Measurements from ENCODE around the gene DNA2. TPM values are rescaled to one million over a fixed set of nuclear protein-coding genes. Genes with fewer than 3 reads are reported as not detected.

DNA2 gene
- total RNA-seq, 2 donors from 2014 or later, result 3.9 to 4.1 TPM

DNA sequence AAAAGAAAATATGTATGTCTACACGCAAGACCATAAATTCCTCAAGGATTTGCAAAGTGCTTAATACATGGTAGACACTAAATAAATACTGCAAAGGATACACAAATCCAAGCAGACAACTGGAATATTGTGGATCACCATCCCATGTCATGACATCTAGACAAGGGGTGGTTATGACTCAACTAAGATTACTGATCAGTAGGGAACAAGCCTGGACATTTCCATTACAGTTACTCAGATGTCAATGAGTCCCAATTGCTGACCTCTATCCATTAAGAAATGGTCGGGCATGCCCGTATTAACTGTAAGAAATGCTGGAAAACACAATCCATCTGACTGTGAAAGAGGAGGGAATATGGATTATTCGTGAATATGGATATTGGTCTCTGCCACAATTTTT lies 37.1 kb downstream of the DNA2 start:
- no peak overlapping the region for H3K27ac Mint-ChIP-seq
- no peaks in the 10 kb centered on the region for H3K9me3 ChIP-seq (ENCODE audit: control insufficient read depth, low read length, poor library complexity, severe bottlenecking)
- H3K4me1 Mint-ChIP-seq, result peaks cover 3% of the 10 kb centered on the region
- no peaks in the 10 kb centered on the region for H3K27me3 Mint-ChIP-seq
- H3K4me3 Mint-ChIP-seq, result no peak overlapping the region
- DNase-seq (no peak), ATAC-seq (no peak)
- peaks cover 5% of the 10 kb centered on the region for H3K36me3 Mint-ChIP-seq (ENCODE audit: low read depth)

DNA sequence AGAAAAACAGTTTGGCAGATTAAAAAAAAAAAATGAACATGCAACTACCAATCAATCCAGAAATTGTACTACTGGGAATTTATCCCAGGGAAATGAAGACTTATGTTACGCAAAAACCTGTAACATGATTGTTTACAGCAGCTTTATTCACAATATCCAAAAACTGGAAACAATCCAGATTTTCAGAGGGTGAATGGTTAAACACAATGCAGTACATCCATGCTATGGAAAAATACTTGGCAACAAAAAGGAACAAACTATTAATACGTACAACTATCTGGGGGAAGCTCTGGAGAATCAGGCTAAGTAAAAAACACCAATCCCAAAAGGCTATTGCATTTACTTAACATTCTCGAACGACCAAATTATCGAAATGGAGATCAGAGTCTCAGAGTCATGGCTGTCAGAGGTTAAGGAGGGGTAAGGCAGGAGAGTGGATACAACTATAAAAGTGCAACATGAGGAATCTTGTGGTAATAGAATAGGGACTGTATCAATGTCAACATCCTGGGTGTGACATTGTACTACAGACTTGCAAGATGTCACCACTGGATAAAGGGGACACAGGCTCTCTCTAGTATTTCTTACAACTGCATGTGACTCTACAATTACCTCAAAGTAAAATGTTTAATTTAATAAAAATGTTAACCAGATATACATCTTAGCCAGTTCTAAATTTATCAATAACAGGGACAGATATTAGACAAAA lies 43.2 kb downstream of the DNA2 start:
- H3K27me3 Mint-ChIP-seq, result no peaks in the 10 kb centered on the region
- H3K27ac Mint-ChIP-seq, result no peak overlapping the region
- peaks cover 3% of the 10 kb centered on the region for H3K36me3 Mint-ChIP-seq (ENCODE audit: low read depth)
- H3K9me3 ChIP-seq (ENCODE audit: control insufficient read depth, low read length, poor library complexity, severe bottlenecking), result no peaks in the 10 kb centered on the region
- DNase-seq (no peak), ATAC-seq (no peak)
- H3K4me1 Mint-ChIP-seq, result peaks cover 4% of the 10 kb centered on the region
- H3K4me3 Mint-ChIP-seq, result no peak overlapping the region

DNA sequence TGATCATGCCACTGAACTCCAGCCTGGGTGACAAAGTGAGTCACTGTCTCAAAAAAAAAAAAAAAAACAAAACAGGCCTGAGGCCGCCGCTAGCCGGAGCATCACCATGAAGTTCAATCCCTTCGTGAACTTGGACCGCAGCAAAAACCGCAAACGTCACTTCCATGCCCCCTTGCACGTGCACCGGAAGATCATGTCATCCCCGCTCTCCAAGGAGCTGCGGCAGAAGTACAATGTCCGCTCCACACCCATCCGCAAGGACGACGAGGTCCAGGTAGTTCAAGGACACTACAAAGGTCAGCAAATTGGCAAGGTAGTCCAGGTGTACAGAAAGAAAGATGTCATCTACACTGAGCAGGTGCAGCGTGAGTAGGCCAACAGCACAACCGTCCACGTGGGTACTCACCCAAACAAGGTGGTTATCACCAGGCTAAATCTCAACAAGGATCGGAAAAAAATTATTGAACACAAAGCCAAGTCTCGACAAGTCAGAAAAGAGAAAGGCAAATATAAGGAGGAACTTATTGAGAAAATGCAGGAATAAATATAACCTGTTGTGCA lies 47.2 kb downstream of the DNA2 start:
- H3K27ac Mint-ChIP-seq, result no peak overlapping the region
- H3K27me3 Mint-ChIP-seq, result no peaks in the 10 kb centered on the region
- peaks cover 8% of the 10 kb centered on the region for H3K4me1 Mint-ChIP-seq
- DNase-seq (no peak), ATAC-seq (no peak)
- H3K4me3 Mint-ChIP-seq, result no peak overlapping the region
- no peaks in the 10 kb centered on the region for H3K9me3 ChIP-seq (ENCODE audit: control insufficient read depth, low read length, poor library complexity, severe bottlenecking)
- peaks cover 3% of the 10 kb centered on the region for H3K36me3 Mint-ChIP-seq (ENCODE audit: low read depth)

DNA sequence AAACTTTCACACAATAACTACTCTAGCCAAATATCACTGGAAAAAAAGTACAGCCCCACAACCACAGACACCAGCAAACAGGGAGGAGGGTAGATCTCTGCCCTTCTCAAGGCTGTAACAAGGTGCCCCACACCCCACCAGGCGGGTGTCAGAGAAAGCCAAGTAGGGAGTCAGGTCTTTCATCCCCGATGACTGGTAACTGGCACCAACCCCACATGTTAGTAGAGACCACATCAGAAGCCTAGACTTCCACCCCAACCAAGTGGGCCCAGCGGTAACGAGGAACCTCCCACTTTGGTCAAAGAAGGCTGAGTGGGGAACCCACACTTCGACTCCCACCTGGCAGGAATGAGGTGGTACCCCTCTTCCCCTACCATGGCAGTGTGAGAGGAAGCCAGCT lies 48.3 kb downstream of the DNA2 start:
- ATAC-seq, result peak; percentile 73

DNA sequence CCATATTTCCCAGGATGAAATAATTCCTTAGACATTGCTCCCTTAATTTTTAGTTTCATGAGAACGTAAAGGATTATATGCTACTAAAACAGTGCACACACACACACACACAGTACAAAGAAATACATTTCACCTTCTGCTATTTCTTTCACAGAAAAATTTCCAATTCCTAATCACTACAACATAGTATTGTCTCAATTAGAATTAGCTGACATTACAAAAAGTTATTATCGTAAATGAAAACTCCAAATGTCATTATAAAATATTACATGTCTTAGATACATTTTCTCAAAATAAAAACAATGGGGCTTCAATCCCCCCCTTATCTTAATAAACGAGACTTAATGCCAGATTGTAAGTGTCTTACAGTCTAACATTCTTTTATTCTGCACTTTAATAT lies 52.4 kb downstream of the DNA2 start:
- H3K9me3 ChIP-seq (ENCODE audit: control insufficient read depth, low read length, poor library complexity, severe bottlenecking), result no peaks in the 10 kb centered on the region
- no peak overlapping the region for H3K4me3 Mint-ChIP-seq
- no peaks in the 10 kb centered on the region for H3K27me3 Mint-ChIP-seq
- H3K36me3 Mint-ChIP-seq (ENCODE audit: low read depth), result peaks cover 3% of the 10 kb centered on the region
- DNase-seq, result no peak
- no peak overlapping the region for H3K27ac Mint-ChIP-seq
- peaks cover 6% of the 10 kb centered on the region for H3K4me1 Mint-ChIP-seq
- ATAC-seq, result no peak

More for the DNA sequence above, 48.3 kb downstream of the DNA2 start:
- DNase-seq, result no peak
- Mint-ChIP-seq H3K4me1 (peaks cover 8% of the 10 kb centered on the region), H3K27me3 (no peaks in the 10 kb centered on the region), H3K27ac (no peak overlapping the region), H3K4me3 (no peak overlapping the region), H3K36me3 (ENCODE audit: low read depth) (peaks cover 3% of the 10 kb centered on the region)
- H3K9me3 ChIP-seq (ENCODE audit: control insufficient read depth, low read length, poor library complexity, severe bottlenecking), result no peaks in the 10 kb centered on the region

DNA sequence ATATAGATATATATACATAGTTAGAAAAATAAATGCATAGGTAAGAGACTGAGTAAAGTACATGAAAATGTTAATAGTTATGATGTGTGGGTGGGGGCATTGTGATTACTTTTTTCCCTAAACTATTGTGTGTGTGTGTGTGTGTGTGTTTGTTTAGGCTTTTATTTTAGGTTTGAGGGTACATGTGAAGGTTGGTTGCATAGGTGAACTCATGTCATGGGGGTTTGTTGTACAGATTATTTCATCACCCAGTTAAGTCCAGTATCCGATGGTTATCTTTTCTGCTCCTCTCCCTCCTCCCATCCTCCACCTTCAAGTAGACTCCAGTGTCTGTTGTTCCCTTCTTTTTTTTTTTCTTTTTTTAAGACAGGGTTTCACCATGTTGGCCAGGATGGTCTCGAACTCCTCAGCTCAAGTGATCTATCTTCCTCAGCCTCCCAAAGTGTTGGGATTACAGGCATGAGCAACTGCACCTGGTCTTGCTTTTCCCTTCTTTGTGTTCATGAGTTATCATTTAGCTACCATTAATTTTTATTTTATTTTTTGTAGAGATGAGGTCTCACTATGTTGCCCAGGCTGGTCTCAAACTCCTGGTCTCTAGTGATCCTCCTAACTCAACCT lies 62.8 kb downstream of the DNA2 start:
- no peak overlapping the region for H3K4me3 Mint-ChIP-seq

GRCh38 chr10:68406815-68407548 lies 64.8 kb downstream of the DNA2 start, which contains the start of gene RUFY2:
RUFY2 (minus strand) TSS chr10:68407277; CDS start chr10:68407189, 88 bp downstream.
- no peaks in the 10 kb centered on the region for H3K9me3 ChIP-seq (ENCODE audit: control insufficient read depth, low read length, poor library complexity, severe bottlenecking)
- H3K27ac Mint-ChIP-seq, result peak within 1 kb of the TSS; percentile 83
- peaks cover 14% of the 10 kb centered on the region for H3K4me1 Mint-ChIP-seq
- peak; percentile 68 to 76 (median 75) for DNase-seq
- ATAC-seq, result peak; percentile 97
- no peaks in the 10 kb centered on the region for H3K27me3 Mint-ChIP-seq
- peak within 1 kb of the TSS; percentile 93 for H3K4me3 Mint-ChIP-seq
- no peaks in the 10 kb centered on the region for H3K36me3 Mint-ChIP-seq (ENCODE audit: low read depth)

More for the DNA sequence above, 62.8 kb downstream of the DNA2 start:
- no peak for DNase-seq
- Mint-ChIP-seq H3K36me3 (ENCODE audit: low read depth) (no peaks in the 10 kb centered on the region), H3K27ac (no peak overlapping the region), H3K27me3 (no peaks in the 10 kb centered on the region), H3K4me1 (peaks cover 14% of the 10 kb centered on the region)
- H3K9me3 ChIP-seq (ENCODE audit: control insufficient read depth, low read length, poor library complexity, severe bottlenecking), result no peaks in the 10 kb centered on the region
- ATAC-seq, result no peak

GRCh38 chr10:68406111-68406814 lies 65.5 kb downstream of the DNA2 start:
- H3K27ac Mint-ChIP-seq, result peak overlapping the region; percentile 82
- peak in 1 of 3 donors; percentile 16 for DNase-seq
- peaks cover 17% of the 10 kb centered on the region for H3K4me1 Mint-ChIP-seq
- no peaks in the 10 kb centered on the region for H3K9me3 ChIP-seq (ENCODE audit: control insufficient read depth, low read length, poor library complexity, severe bottlenecking)
- H3K27me3 Mint-ChIP-seq, result no peaks in the 10 kb centered on the region
- peak overlapping the region; percentile 93 for H3K4me3 Mint-ChIP-seq
- H3K36me3 Mint-ChIP-seq (ENCODE audit: low read depth), result no peaks in the 10 kb centered on the region
- ATAC-seq, result peak; percentile 6

GRCh38 chr10:68403701-68404100 lies 68.1 kb downstream of the DNA2 start:
- no peaks in the 10 kb centered on the region for H3K9me3 ChIP-seq (ENCODE audit: control insufficient read depth, low read length, poor library complexity, severe bottlenecking)
- ATAC-seq, result no peak
- Mint-ChIP-seq H3K4me1 (peaks cover 19% of the 10 kb centered on the region), H3K27me3 (no peaks in the 10 kb centered on the region), H3K4me3 (no peak overlapping the region), H3K36me3 (ENCODE audit: low read depth) (no peaks in the 10 kb centered on the region), H3K27ac (no peak overlapping the region)
- no peak for DNase-seq

DNA sequence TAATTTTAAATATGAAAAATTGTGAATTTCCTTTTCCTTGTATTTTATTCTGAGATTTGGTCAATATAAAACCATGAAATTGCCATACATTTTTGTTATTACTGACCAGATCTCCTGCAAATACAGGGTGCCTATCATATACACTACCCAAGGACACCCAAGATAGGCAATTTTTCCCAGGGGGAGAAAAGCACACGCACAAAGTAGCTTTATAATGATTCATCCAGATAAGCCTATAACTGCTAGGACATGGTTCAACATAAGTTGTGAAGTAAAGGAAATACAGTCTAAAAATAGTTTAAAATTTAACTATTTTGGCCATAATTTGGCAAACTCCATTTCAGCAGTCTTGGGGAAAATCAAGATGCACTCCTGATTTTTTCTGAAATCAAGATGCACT lies 69.5 kb downstream of the DNA2 start:
- H3K27ac Mint-ChIP-seq, result no peak overlapping the region
- no peak for ATAC-seq
- H3K4me1 Mint-ChIP-seq, result peaks cover 19% of the 10 kb centered on the region
- DNase-seq, result no peak
- H3K4me3 Mint-ChIP-seq, result no peak overlapping the region
- H3K27me3 Mint-ChIP-seq, result no peaks in the 10 kb centered on the region
- no peaks in the 10 kb centered on the region for H3K9me3 ChIP-seq (ENCODE audit: control insufficient read depth, low read length, poor library complexity, severe bottlenecking)
- no peaks in the 10 kb centered on the region for H3K36me3 Mint-ChIP-seq (ENCODE audit: low read depth)

- ATAC-seq (no peak), DNase-seq (no peak)
- Mint-ChIP-seq H3K4me1 (peaks cover 5% of the 10 kb centered on the region), H3K36me3 (ENCODE audit: low read depth) (peaks cover 2% of the 10 kb centered on the region), H3K27ac (no peak overlapping the region), H3K27me3 (no peaks in the 10 kb centered on the region), H3K4me3 (no peak overlapping the region)
- H3K9me3 ChIP-seq (ENCODE audit: control insufficient read depth, low read length, poor library complexity, severe bottlenecking), result no peaks in the 10 kb centered on the region
These were observed 74.8 kb downstream of the DNA2 start for GRCh38 chr10:68397005-68397404.

GRCh38 chr10:68385740-68386139 lies 86.0 kb downstream of the DNA2 start:
- H3K9me3 ChIP-seq (ENCODE audit: control insufficient read depth, low read length, poor library complexity, severe bottlenecking), result no peaks in the 10 kb centered on the region
- no peak for DNase-seq
- peaks cover 7% of the 10 kb centered on the region for H3K36me3 Mint-ChIP-seq (ENCODE audit: low read depth)
- no peak overlapping the region for H3K27ac Mint-ChIP-seq
- no peaks in the 10 kb centered on the region for H3K27me3 Mint-ChIP-seq
- peaks cover 2% of the 10 kb centered on the region for H3K4me1 Mint-ChIP-seq
- H3K4me3 Mint-ChIP-seq, result no peak overlapping the region
- no peak for ATAC-seq

DNA sequence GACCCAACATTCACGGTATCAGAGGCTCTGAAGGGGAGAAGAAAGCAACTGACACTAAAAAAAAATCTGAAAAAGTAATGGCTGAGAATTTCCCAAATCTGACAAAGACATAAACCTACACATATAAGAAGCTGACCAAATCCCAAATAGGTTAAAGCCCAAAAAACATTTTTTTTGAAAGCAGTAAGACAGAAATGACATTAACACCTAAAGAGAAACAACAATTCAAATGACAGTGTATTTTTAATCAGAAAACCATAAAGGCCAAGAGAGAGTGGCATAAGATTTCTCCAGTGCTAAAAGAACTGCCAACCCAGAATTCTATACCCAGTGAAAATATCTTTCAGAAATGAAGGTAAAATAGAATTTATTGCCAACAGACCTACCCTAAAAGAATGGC lies 100.2 kb downstream of the DNA2 start:
- H3K4me1 Mint-ChIP-seq, result peaks cover 2% of the 10 kb centered on the region
- DNase-seq (no peak), ATAC-seq (no peak)
- no peak overlapping the region for H3K27ac Mint-ChIP-seq
- H3K27me3 Mint-ChIP-seq, result no peaks in the 10 kb centered on the region
- H3K36me3 Mint-ChIP-seq (ENCODE audit: low read depth), result peaks cover 13% of the 10 kb centered on the region
- H3K4me3 Mint-ChIP-seq, result no peak overlapping the region
- no peaks in the 10 kb centered on the region for H3K9me3 ChIP-seq (ENCODE audit: control insufficient read depth, low read length, poor library complexity, severe bottlenecking)
